ENCODE results near the gene SCRN1.
"Not testable (repeated sequence)": the region's sequence is repeated elsewhere in the genome, so short reads cannot be mapped to it uniquely, and the experiment has no call there.

The SCRN1 gene

DNA sequence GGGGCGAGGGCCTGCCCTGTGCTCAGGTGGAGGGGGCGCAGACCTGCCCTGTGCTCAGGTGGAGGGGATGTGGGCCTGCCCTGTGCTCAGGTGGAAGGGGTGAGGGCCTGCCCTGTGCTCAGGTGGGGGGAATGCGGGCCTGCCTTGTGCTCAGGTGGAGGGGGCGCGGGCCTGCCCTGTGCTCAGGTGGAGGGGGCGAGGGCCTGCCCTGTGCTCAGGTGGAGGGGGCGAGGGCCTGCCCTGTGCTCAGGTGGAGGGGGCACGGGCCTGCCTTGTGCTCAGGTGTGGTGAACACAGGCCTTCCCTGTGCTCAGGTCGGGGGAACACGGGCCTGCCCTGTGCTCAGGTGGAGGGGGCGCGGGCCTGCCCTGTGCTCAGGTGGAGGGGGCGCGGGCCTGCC, 98.8 kb downstream of the SCRN1 start:
- DNase-seq (ENCODE audit: low read depth in 2 of 2), result not testable (repeated sequence)

DNA sequence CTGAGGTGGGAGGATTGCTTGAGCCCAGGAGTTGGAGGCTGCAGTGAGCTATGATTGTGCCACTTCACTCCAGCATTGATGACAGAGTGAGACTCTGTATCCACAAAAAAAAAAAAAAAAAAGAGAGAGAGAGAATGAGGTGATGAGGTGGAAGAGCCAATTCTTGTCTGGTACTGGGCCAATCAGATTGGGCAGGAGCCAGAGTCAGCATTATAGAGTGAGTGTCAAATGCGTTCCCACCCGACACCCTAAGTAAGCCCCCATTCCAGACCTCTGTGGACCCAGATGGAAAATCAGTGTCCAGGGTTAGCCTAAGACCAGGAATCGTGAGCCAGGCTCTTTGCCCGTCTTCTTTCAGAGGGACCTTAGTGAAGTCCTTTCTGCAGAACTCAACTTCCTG, 99.3 kb downstream of the SCRN1 start:
- no peak for DNase-seq (ENCODE audit: low read depth in 2 of 2)

- DNase-seq (ENCODE audit: low read depth in 2 of 2), result no peak
Observed at GRCh38 chr7:29889288-29889687, 100.3 kb downstream of the SCRN1 start.

GRCh38 chr7:29888006-29888405, 101.6 kb downstream of the SCRN1 start:
- no peak for DNase-seq (ENCODE audit: low read depth in 2 of 2)

DNA sequence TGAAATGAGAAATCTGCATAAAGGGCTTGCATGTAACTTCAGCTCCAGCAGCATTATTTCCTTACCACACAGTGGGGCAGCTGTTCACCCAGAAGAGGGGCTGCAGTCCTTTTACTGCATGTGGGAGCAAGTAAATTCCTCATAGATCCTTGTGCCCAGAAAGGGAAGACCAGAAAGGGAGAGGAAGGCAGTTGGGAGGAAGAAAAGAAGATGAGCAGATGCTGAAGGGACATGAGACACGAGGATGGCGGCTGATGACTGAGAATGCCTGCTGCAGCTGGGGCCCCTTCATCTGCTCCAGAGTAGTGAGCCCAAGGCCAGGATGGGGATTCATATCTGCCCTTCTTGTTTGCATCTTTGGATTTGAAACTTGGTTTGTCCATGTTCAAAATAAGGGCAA, 102.8 kb downstream of the SCRN1 start:
- no peak for DNase-seq (ENCODE audit: low read depth in 2 of 2)

GRCh38 chr7:29885626-29886025, 104.0 kb downstream of the SCRN1 start:
- no peak for DNase-seq (ENCODE audit: low read depth in 2 of 2)

GRCh38 chr7:29884399-29885272, 105.0 kb downstream of the SCRN1 start:
- DNase-seq (ENCODE audit: low read depth in 2 of 2), result no peak

- DNase-seq (ENCODE audit: low read depth in 2 of 2), result no peak
Observed at GRCh38 chr7:29883462-29884398, 105.9 kb downstream of the SCRN1 start.

GRCh38 chr7:29882481-29882880, 107.1 kb downstream of the SCRN1 start:
- DNase-seq (ENCODE audit: low read depth in 2 of 2), result no peak

- no peak for DNase-seq (ENCODE audit: low read depth in 2 of 2)
Observed at GRCh38 chr7:29881724-29882123, 107.9 kb downstream of the SCRN1 start.

- no peak for DNase-seq (ENCODE audit: low read depth in 2 of 2)
Observed at GRCh38 chr7:29879609-29880008, 110.0 kb downstream of the SCRN1 start.

GRCh38 chr7:29878081-29878688, 111.4 kb downstream of the SCRN1 start:
- DNase-seq (ENCODE audit: low read depth in 2 of 2), result no peak

DNA sequence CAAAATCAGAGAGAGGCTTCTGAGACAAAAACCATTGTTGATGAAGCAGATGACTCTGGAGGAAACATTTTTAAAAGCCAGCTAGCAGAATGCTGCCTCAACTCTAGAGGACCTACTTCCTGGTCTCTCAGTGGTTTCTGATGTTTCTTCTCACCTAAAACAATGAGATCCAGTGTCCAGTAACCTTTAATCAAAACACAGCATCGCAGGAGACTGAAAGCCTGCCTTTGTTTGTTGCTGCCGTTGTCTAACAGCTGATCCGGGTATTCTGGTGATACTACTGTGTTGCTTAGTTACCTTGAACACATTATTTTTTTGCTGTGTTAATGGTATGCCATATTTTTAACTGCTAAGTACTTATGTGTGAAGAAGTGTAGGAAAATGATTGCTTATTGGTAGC, 112.4 kb downstream of the SCRN1 start:
- DNase-seq (ENCODE audit: low read depth in 2 of 2), result no peak

DNA sequence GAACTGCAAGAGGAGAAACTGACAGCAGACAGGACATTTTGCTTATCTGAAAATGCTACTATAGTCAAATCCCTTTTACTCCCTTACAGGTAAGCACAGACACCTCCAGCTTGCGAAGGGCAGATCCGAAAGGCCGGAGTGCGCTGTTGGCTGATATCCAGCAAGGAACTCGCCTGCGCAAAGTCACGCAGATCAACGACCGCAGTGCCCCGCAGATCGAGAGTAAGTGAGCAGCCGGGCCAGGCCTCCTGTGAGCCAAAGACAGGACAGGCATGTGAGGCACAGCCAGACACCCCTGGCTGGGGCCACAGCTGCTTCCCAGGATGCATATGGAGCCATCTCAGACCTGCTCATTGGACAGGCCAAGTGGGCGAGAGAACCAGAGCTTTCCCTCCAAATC, 113.9 kb downstream of the SCRN1 start:
- no peak for DNase-seq (ENCODE audit: low read depth in 2 of 2)

GRCh38 chr7:29873644-29874294, 115.8 kb downstream of the SCRN1 start:
- no peak for DNase-seq (ENCODE audit: low read depth in 2 of 2)

- DNase-seq (ENCODE audit: low read depth in 2 of 2), result no peak
Observed at GRCh38 chr7:29871787-29872398, 117.7 kb downstream of the SCRN1 start.
